ENCODE results near the gene MAP3K20.
A peak's percentile ranks its signal among the peaks of the same experiment; 100 is the strongest.
"Not testable (repeated sequence)": the region's sequence is repeated elsewhere in the genome, so short reads cannot be mapped to it uniquely, and the experiment has no call there.

Gene MAP3K20

DNA sequence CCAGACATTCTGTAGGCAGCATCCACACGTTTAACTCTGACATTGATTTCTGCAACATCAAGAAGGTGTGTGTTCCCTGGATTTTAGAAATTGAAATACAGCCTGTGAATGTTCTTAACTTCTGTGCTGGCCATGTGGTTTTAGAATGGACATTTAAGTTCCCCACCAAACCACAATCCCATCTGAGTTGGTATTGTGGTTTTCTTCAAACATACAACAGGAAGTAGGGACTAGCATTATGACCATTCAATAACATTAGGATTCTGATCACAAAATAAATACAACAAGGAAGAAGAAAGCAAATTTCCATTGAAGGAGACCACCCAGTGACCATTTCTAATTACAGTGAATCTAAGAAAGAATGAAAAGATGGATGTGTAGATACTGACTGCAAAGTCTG lies 51.2 kb downstream of the MAP3K20 start:
- no peak for DNase-seq (ENCODE audit: low read depth in 2 of 2)

DNA sequence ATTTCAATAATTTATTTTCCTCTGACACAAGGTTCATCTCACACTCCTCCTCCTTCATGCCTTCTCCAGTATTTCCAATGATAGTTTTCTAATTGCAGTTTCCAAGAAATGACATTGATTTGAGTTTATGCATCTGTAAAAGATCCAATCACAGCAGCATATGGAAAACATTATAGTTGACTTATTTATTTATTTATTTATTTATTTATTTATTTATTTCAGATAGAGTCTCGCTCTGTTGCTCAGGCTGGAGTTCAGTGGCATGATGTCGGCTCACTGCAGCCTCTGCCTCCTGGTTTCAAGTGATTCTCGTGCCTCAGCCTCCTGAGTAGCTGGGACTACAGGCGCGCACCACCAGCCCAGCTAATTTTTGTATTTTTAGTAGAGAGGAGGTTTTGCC lies 52.5 kb downstream of the MAP3K20 start:
- DNase-seq (ENCODE audit: low read depth in 2 of 2), result not testable (repeated sequence)

DNA sequence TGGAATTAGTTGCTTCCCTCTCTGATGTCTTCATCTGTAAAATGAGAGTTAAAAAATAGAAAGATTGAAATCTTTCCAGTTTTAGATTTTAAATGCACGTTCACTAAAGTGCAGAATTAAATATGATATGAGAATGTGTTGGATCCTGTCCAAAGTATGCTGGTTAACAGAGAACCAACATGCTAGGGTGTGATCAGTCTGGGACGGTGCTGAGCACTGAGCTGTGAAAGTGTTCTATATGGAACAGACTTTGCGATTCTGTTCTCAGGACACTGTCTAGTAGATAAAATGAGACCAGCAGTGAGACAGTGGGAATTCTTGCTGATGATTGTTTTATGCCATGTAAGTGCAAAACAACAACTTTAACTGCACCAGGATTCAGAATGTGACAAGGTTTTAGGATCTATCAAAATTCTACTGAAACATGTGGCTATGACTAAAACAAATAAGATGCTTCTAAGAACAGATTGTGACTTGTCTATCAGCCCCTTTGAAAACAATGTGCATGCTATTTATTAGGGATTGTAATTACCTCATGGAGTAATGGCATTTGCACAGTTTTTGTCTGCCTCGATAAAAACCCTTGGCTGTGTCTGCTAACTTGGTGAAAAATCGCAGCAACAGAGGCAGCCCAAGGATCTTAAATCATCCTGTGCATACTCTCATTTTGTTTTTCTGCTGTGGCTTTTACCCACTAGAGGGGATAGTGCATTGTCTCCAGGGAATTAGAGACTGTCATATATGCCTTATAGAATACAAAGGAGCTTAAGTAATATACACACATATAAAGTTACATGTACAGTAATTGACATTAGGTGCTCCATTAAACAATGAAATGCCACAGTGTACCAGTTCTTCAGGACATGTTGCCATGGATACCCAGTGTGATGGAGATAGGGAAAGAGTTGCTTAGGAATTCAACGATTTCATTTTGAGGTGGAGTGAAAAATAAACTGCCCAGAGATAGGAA lies 55.1 kb downstream of the MAP3K20 start:
- no peak for DNase-seq (ENCODE audit: low read depth in 2 of 2)

DNA sequence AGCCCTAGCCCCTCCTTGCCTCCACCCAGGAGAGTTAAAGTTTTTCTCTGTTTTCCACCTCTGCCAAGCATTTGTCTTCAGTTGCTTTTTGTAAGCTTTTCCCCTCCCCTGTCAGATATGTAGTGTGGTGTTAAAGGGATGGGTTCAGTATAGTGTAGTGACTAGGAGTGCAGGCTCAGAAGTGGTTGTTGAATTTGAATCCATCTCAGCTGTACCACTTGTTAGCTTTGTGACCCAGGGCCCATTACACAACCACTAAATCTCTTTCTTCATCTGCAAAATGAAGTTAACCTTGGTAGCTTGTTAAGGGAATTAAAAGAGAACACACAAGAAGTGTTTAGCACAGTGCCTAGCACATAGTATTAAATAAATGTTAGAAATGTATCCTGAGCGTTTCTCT lies 56.9 kb downstream of the MAP3K20 start:
- no peak for DNase-seq (ENCODE audit: low read depth in 2 of 2)

DNA sequence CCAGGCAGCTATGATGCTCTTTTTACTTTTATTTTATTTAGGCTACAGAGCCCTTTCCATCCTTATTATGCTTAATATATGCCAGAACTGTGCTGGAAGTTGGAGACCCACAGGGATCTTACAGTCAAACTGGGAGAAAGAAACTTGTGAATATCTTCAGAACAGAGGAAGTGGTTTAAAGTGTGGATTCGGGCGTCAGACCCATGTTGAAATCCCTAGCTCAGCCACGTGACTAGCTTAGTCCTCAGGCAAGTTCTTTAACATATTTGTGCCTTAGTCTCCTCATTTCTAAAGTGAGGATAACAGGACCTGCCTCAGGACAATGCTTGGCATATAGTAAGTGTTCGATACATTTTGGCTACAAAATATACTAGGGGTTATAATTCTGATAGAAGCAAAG lies 59.1 kb downstream of the MAP3K20 start:
- DNase-seq (ENCODE audit: low read depth in 2 of 2), result no peak

DNA sequence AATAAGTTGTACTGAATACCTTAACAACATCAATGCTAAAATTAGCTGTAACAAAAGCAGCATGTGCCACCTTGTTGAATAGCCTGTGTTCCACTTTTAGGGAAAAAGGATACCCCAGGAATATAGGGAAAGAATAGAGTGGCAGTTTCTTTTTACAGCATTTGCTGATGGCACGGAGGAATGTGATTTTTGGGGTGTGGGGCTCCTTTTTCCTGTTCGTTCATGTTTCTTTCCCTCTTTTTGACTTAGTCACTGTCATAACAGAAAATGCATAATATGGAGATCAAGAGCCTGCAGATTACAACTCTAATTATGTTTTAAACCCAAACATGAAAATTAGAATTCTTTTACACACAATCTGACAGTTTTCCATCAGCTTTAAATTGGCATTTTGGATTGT lies 60.4 kb downstream of the MAP3K20 start:
- DNase-seq (ENCODE audit: low read depth in 2 of 2), result no peak

DNA sequence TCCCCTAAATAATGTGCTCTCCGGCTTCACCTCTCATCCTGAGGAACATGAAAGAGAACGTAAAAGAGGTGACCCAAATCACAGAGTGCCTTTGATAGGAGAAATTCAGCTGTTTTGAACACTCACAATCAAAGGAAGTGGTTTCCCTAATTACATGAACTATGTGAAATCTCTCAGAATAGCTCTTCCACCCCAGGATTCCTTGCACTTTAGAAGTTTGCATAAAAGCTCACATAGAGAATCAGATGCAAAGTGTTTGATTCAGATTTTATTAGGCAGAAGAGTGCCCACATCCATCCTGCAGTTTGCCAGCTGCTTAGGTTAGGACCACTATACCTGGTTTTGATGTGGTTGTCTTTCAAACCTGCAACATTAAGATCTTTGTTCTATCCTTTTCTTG lies 61.0 kb downstream of the MAP3K20 start:
- no peak for DNase-seq (ENCODE audit: low read depth in 2 of 2)

DNA sequence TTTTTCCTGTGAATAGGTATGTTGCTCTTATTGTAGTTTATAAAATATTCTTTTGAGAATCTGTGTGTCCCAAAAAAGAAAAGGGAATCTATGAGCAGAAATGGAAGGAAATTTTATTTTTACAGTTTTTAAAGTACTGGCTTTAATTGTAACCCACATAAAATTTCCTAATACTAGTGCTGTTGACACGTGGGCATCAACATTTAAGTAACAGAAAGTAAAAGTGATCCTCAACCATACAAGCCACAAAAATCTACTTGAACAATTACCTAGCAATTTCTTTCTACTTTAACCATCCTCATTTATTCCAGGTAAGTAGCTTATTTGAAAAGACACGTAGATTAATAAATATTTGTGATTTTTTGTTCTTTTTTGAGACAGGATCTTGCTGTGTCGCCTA lies 62.0 kb downstream of the MAP3K20 start:
- DNase-seq (ENCODE audit: low read depth in 2 of 2), result no peak

DNA sequence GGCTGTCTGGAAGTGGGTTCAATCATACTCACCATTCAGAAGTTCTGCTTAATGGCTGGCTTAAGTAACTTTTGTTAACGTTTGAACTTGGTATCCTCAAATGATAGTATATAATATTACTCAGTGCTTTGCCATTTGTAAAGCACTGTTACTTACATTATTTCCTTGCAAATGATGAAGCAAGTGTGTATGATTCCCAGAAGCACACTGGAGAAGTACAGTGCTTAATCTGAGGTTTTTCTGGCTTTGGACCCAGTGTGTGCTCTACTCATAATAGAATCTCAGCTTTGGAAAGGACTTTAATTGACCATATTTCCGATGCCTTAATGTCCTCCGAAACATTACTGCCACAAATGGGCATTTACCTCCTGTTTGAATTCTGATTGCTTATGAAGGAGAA lies 63.3 kb downstream of the MAP3K20 start:
- DNase-seq (ENCODE audit: low read depth in 2 of 2), result no peak

DNA sequence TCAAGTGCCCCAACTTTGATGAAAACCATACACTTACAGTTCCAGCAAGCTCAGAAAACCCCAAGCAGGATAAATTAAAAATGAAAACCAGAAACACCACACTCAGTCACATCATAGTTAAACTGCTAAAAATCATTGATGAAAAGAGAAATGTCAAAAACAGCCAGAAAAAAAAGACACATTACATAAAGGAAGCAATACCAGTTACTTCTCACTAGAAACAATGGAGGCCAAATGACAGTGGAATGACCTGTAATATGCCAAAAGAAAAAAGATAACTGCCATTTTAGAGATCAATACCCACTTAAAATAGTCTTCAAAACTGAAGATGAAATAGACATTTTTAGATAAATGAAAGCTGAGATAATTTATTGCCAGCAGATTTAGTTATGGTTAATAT lies 66.0 kb downstream of the MAP3K20 start:
- DNase-seq (ENCODE audit: low read depth in 2 of 2), result no peak

DNA sequence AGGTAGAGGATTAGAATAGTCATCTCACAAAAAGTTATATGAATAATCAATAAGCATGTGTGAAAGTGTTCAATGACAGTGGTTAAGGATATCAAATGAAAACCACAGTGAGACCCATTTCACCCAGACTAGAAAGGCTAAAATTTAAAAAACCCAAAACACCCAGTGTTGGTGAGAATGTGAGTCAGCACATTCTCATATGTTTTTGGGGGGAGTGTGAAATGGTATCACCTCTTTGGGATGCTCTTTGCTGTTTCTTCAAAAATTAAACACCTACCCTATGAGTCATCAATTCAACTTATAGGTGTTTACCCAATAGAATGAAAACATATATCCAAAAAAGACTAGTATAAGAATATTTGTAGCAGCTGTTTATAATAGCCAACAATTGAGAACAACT lies 69.8 kb downstream of the MAP3K20 start:
- no peak for DNase-seq (ENCODE audit: low read depth in 2 of 2)

DNA sequence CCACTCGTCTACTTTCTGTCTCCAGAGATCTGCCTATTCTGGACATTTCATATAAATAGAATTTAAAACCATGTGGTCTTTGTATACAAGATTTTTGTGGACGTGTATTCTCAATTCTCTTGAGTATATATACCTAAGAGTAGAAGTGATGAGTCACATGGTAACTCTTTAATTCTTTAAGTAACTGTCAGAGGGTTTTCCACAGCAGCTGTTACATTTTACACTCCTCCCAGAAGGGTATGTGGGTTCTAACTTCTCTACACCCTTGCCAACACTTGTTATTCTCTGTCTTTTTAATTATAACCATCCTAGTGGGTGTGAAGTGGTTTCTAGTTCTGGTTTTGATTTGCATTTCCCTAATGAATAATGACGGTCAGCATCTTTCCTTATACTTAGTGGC lies 70.9 kb downstream of the MAP3K20 start:
- no peak for DNase-seq (ENCODE audit: low read depth in 2 of 2)

DNA sequence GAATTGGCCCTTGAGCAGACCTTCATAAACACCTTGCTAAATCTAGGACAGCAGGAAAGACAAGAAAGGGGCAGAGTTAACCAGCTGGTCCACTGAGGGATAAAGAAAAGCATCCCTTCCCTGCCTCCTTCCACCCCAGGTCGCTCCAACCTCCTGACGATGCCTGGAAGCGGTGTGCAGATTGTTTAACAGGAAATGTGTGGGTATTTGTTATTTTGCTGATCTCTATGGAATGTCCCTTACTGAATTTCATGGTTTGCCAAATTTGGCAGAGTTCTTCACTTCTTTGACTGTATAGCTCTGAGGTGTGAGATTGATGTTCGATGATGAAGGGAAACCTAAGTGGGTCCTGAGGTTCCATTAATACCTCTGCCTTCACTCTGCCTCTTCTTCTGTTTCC lies 72.9 kb downstream of the MAP3K20 start:
- no peak for DNase-seq (ENCODE audit: low read depth in 2 of 2)

DNA sequence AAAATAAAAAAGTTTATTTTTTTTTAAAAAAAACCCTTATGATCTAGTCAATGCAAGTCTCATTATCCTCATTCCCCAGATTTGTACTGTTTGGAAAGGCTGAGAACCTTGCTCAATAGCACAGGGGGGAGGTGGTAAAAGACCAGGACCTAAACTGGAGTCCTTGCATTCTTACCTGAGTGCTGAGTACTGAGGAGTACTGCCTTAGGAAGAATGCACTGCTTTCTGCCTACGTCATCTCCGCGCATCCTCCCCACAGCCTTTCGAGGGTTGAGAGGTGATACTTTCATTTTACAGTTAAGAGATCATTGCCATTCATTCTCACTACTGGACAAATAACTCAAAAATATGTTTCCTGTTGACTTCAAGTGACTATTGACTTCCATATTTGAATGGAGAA lies 73.8 kb downstream of the MAP3K20 start:
- peak; percentile 16 to 21 for DNase-seq (ENCODE audit: low read depth in 2 of 2)

DNA sequence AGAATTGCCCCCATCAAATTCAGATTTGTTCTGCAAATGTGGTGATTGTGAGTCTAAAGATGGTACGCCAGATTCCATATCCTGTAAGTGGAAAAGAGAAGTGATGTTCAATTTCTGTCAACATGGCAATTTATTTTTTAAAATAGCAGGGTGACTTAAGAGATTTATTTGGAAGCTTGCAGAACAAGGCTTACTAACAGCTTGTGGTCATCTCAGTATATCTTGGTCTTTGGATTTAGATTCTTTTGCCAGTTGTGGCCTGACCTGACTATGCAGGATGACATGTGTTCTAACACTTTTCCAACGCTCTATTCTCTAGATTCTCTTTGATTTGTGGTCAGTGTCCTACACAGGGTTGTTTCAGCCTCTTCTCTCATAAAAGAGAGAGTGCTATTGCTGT lies 74.4 kb downstream of the MAP3K20 start:
- no peak for DNase-seq (ENCODE audit: low read depth in 2 of 2)

DNA sequence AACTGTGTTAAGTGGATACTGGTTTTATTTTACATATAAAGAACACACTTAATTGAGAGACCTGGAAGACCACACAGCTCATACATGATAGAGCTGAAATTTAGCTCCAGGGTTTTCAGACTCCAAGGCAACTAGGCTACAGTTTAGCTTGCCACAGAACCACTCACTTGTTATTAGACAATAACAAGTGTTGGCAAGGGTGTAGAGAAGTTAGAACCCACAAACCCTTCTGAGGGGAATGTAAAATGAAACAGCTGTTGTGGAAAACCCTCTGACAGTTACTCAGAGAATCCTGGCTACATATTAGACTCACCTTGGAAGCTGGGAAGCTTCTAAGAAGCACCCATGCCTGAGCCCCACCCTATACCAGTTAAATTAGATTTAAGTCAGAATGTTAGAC lies 75.3 kb downstream of the MAP3K20 start:
- DNase-seq (ENCODE audit: low read depth in 2 of 2), result no peak

DNA sequence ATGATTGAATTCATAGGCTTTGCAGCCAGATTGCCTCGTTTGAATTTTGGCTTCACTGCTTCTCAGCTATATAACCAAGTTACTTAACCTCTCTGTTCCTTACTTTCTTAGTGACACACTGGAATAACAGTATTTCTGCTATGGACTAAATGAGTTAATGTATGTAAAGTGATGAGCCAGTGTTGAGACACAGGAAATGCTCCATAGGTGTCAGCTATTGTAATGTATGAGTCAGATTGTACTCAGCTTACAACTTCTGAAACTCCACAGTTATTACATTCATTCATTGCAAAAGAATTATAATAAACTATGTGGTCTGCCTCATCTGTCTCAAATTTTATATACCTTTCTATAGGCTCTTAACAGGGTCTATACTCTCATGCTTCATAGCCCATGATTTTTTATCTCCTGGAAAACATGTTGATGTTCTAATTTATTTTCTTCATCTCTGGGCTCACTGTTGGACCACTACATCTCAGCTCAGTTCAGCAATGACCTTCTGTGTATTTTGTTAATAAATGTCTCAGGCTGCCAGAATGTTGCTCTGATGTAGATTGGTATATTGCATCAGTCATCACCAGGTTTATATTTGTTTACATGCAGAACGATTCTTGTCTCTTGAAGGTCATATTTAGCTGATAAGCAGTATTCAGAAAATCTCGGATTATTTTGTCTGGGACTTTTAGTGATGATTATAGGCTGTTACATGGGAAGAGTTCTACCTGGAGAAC lies 76.2 kb downstream of the MAP3K20 start:
- DNase-seq (ENCODE audit: low read depth in 2 of 2), result no peak

DNA sequence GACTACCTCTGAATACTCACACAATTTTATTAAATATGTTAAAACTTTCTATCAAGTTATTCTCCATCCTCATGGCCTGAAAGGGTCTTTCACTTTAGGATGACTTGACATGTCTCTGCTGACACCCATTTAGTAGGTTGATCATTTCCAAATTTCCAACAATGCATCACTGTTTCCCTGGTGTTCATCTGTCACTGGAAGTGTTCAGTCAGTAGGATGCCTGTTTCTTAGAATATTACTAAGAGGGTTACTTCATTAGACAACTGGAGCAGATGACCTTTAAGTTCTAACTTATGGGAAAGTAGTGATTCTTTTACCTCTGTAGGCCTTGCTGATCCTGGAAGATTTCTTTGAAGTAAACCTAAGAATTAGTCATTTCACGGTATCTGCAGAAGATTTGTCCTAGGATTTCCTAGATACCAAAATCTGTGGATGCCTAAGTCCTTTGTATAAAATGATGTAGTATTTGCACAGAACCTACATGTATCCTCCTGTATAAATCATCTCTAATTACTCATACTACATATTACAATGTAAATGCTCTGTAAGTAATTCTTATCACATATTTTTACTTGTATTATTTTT lies 77.7 kb downstream of the MAP3K20 start:
- DNase-seq (ENCODE audit: low read depth in 2 of 2), result no peak

DNA sequence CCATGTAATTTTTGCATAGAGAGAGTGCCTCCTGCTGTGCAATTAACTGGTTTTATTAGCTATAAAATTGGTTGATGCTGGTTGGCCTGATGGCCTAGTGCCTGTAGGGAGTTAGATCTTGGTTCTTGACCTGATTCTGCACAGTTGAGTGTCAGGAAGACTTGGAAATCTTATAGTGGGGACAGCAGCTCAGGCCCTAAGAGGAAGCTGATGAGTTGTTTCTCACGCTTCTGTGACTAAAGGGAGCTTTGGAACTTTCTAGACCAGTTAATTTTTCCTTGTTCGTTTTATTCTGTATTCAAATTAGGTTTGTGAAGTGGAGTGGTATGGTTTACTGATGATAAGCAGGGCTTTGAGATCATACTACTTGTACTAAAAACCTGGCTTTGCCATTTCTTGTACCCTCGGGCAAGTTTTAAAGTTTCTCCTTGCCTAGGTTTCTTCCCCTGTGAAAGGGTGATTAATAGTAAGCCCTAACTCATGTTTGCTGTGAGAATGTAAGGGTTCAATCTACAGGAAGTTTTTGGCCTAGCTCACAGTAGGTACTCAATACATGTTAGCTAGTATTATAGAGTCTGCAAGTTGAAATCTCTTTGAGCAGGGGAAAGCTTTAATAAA lies 82.1 kb downstream of the MAP3K20 start:
- no peak for DNase-seq (ENCODE audit: low read depth in 2 of 2)

DNA sequence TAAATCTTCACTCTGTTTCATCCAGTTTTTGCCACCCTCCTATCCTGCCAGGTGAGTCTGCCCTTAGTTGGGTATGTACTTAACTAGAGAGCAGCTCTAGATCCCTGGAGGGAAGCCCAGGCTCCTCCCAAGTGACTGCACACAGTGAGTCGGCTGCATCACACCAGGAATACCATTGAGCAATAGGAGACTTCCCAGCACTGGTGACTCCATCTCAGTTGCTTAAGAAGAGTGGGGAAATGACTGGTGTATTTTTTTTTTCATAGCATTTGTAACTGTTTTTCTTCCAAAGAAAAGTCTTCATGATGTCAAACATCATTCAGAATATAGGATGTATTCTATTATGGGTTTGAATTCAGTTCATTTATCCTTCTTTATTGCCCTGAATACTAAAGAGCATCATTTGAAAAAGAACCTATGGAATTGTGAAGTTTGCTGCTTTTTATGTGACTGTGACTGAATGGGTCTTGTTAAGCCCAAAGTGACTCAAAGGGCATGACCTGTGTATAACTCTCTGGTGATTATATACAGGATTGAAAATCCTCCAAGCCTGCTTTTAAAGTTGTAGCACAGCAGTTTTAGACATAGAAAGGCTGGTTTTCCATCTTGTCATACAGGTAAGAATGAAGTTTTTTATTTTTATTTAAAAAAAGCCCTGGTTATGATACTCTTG lies 84.3 kb downstream of the MAP3K20 start:
- DNase-seq (ENCODE audit: low read depth in 2 of 2), result no peak

DNA sequence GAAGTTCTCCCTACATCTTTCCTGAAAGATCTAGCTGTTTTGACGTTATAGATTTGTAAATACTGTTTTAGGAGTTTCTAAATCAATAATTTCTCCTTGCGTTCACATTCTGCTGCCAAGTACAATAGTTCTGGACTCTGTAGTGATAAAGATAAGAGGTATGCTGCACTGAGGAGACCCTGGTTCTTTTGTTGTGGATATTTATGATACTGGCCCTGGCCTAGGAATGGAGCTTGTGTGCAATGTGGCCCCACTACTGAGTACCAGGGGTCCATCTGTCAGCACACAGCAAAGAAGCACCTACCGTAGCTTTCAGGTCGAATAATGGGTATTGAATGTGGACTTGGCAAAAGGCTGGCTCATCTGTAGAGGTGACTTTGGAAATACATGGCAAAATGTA lies 85.0 kb downstream of the MAP3K20 start:
- no peak for DNase-seq (ENCODE audit: low read depth in 2 of 2)

DNA sequence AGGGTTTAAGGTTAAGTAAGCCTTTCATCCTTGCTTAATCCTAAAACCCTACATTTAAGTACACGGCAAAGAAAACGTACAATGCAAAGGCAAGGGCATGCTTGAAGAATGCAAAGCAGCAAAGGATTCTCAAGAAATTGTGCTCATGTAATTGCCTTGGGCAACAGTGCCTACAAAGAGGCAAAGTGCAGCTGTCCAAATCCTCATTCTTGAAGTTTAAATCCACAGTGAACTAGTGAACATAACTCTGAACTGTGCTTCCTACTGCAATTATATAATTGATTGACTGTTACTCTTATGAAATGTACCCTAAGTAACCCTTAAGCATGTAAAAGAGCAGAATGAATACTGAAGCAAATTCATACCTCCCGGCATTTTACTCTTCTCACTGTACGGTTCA lies 85.4 kb downstream of the MAP3K20 start:
- DNase-seq (ENCODE audit: low read depth in 2 of 2), result no peak

Data from stimulated activated CD8-positive, alpha-beta memory T cell treated with anti-CD3 and anti-CD28 coated beads, Interleukin-15, amount 100 ng/mL, for 4 hours (primary cell).